Measurements from ENCODE around the gene CSRNP3.

- TF ChIP-seq POLR2AphosphoS5 (IDR thresholded peaks at IDR 0.05; ENCODE audit: low read depth, low read length) (no peak), REST (IDR thresholded peaks at IDR 0.05; ENCODE audit: insufficient read depth in 1 of 2, low read depth in 2 of 2, low read length in 2 of 2) (no peak), TAF1 (IDR thresholded peaks at IDR 0.05; ENCODE audit: borderline replicate concordance, insufficient read depth, low read length) (no peak), SIN3A (IDR thresholded peaks at IDR 0.05; ENCODE audit: borderline replicate concordance, insufficient read depth, low read length) (no peak), FOXP2 (optimal IDR thresholded peaks at IDR 0.05; ENCODE audit: borderline replicate concordance, extremely low read depth, extremely low read length, insufficient read depth) (no peak)
Measured at GRCh38 chr2:165539985-165540384, 70.5 kb downstream of the CSRNP3 start.
